Epithelial cell of alveolus of lung (primary cell): Measurements from ENCODE around the gene BSN. TPM values are rescaled to one million over a fixed set of nuclear protein-coding genes. Genes with fewer than 3 reads are reported as not detected.

ENCODE experiments used
- total RNA-seq: library from RNA; depleted of rRNA; stranded (reverse); fragments of >200 nt; gene quantifications from 2 replicates; pipeline ENCODE4 v1.2.1, GENCODE V29; 2015

Gene BSN
- 0.08 and 0.13 TPM in 2 replicates for total RNA-seq

GRCh38 chr3:49553692-49554632 lies at the start of gene BSN:
Gene BSN (plus strand): TSS chr3:49554477. CDS start chr3:49554603, 126 bp downstream.

GRCh38 chr3:49673715-49674496 lies 119.6 kb downstream of the BSN start, which contains the start of gene APEH:
Gene APEH (plus strand): TSS chr3:49674351. CDS start chr3:49674402, 51 bp downstream.

GRCh38 chr3:49689046-49689907 lies 135.0 kb downstream of the BSN start, which contains the start of the genes MST1 and RNF123:
Gene MST1 (minus strand): TSS chr3:49689474. CDS start chr3:49688691, 783 bp downstream.
Gene RNF123 (plus strand): TSS chr3:49689557. CDS start chr3:49691166, 1,609 bp downstream.

GRCh38 chr3:49719214-49719884 lies 165.1 kb downstream of the BSN start, which contains the start of gene AMIGO3:
Gene AMIGO3 (minus strand): TSS chr3:49719684. CDS start chr3:49719465, 219 bp downstream.

Other genes with a start within 250 kb of the BSN start
- gene USP4, start 214.4 kb upstream of the BSN start, total RNA-seq, result 15.2 and 17.6 TPM in 2 replicates
- gene GPX1, start 196.1 kb upstream of the BSN start, total RNA-seq, result 337 and 610 TPM in 2 replicates
- 493 and 605 TPM in 2 replicates for gene RHOA, start 142.5 kb upstream of the BSN start, total RNA-seq
- 30.3 and 34.0 TPM in 2 replicates for gene TCTA, start 142.1 kb upstream of the BSN start, total RNA-seq
- 2.5 and 3.0 TPM in 2 replicates for gene AMT, start 132.0 kb upstream of the BSN start, total RNA-seq
- 3.9 and 9.4 TPM in 2 replicates for gene NICN1, start 125.2 kb upstream of the BSN start, total RNA-seq
- 33.1 and 60.9 TPM in 2 replicates for gene DAG1, start 84.2 kb upstream of the BSN start, total RNA-seq
- 71.3 and 163 TPM in 2 replicates for gene APEH, start 119.9 kb downstream of the BSN start, total RNA-seq
- gene MST1, start 135.0 kb downstream of the BSN start, total RNA-seq, result 5.4 and 14.1 TPM in 2 replicates
- gene RNF123, start 135.1 kb downstream of the BSN start, total RNA-seq, result 21.9 and 32.0 TPM in 2 replicates
- 0.24 and 1.6 TPM in 2 replicates for gene AMIGO3, start 165.2 kb downstream of the BSN start, total RNA-seq
- 13.1 and 69.7 TPM in 2 replicates for gene GMPPB, start 169.5 kb downstream of the BSN start, total RNA-seq
- gene IP6K1, start 232.1 kb downstream of the BSN start, total RNA-seq, result 27.9 and 51.2 TPM in 2 replicates
- gene CDHR4, start 245.4 kb downstream of the BSN start, total RNA-seq, result 0.16 TPM in 1 of 2 replicates, not detected in the other
- 3.1 and 7.6 TPM in 2 replicates for gene INKA1, start 248.8 kb downstream of the BSN start, total RNA-seq